Renal cortical epithelial cell (primary cell): Measurements from ENCODE around the gene SLC35E1. TPM values are rescaled to one million over a fixed set of nuclear protein-coding genes. Genes with fewer than 3 reads are reported as not detected.
"Not testable (repeated sequence)": the region's sequence is repeated elsewhere in the genome, so short reads cannot be mapped to it uniquely, and the experiment has no call there.

ENCODE experiments used
- DNase-seq: peaks from one replicate; pipeline ENCODE4 v3.0.0-alpha.2; 2011; ENCODE audit warnings: low read depth
- total RNA-seq: library from RNA; depleted of rRNA; stranded (reverse); fragments of >200 nt; gene quantifications from 2 replicates; pipeline ENCODE4 v1.2.3, GENCODE V29; 2014

SLC35E1 gene
- total RNA-seq, 1 donor from 2014 or later, result 58.0 TPM

- DNase-seq, result no peak
Observed at GRCh38 chr19:16581971-16582343, 9.7 kb upstream of the SLC35E1 start.

- no peak for DNase-seq
Observed at GRCh38 chr19:16581145-16581970, 9.1 kb upstream of the SLC35E1 start.

- no peak for DNase-seq
Observed at GRCh38 chr19:16579381-16579780, 7.2 kb upstream of the SLC35E1 start.

DNA sequence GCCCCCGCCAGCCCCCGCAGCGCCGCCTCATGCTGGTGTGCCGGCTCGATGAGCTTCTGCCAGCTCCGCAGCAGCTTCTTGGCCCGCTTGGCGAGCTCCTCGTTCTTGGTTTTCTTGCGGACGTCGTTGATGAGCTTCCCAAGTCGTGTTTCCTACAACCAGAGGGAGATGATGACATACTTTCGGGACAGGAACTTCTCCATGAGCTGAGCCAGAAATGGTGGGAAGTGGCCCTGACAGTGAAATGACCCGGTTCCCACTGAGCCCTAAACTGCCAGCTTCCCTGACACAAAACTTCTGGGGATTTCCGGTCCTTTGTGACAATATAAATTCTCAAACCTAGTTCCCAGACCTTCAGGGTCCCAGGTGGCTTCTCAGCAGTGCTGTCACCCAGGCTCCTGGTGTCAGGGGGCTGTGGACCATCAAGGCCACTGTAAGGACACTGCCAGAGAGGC lies 5.3 kb upstream of the SLC35E1 start:
- no peak for DNase-seq

DNA sequence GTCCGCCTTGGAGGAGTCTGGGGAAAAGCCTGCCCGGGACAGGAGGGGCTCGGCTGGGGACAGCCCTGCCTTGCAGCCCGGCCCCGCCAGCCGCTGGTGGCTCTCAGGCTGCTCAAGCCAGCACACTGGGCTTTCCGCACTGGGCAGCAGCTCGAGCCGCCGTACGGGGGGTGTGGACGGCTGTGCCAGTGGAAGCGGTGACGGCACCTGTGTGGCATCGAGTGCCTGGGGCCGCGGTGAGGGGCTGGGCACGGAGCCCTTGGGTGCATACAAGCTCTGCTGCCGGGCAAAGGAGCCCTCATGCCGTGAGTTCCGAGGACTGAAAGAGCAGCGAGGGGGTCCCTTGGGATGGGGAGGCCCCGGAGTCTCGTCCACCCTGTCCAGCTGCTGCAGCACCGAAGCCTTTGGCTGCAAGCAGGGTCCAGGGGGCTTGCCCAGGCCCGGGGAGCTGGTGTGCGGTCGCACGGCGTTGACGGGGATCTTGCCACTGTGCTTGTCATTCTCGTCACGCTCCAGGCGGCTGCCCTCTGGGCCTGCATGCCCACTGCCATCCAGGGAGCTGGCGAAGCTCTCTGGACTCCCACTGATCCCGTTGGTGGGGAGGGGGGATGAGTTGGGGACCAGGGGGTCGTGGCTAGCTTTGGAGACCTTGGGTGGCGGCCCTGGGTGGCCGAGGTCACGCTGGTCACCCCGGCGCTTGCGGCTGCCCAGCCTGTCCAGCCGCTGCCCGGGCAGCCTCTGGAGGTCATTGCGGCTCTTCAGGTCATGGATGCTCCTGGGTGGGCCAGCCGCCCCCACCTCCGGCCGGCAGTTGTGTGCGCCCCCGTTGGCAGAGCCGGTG lies 4.7 kb upstream of the SLC35E1 start:
- DNase-seq, result no peak

DNA sequence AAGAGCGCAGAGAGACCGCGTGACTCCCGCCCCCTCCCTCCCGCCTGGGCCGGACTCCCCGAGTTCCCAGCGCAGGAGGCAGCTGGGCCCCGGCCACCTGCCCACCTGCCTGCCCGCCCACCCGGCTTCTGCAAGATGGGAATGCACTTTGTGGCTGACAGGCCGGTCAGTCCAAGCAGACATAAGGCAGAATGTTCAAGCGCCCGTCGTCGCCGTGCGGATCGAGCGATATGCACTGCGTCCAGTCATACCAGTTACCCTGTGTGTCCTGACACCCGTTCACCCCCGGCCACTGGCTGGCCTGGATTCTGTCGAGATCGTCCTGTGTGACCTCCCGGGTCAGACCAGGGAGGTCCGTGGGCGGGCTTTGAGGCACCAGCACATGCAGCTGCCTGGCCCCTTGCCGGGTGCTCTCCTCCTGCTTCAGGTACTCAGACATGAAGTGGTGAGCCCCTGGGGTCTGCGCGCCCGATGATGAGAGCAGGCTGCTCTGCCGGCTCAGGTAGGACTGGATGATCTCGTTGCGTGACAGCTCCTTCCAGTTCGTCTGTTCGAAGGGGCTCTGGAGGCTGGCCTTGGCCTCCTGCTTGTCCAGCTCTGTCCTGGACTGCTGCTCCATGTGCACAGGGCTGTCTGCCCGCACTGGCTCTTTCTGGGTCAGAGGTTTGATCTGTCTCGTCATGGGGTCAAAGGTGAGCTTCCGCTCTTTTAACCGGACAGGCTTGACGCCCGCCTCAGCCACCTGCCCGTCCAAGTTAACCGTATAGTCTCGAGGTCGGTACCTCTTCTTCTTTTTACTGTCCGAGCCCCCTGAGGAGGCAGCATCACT lies 3.9 kb upstream of the SLC35E1 start:
- no peak for DNase-seq

GRCh38 chr19:16575282-16575681 lies 3.1 kb upstream of the SLC35E1 start:
- DNase-seq, result no peak

- DNase-seq, result no peak
Observed at GRCh38 chr19:16573925-16574324, 1.7 kb upstream of the SLC35E1 start.

GRCh38 chr19:16573296-16573695 lies 1.1 kb upstream of the SLC35E1 start:
- DNase-seq, result no peak

DNA sequence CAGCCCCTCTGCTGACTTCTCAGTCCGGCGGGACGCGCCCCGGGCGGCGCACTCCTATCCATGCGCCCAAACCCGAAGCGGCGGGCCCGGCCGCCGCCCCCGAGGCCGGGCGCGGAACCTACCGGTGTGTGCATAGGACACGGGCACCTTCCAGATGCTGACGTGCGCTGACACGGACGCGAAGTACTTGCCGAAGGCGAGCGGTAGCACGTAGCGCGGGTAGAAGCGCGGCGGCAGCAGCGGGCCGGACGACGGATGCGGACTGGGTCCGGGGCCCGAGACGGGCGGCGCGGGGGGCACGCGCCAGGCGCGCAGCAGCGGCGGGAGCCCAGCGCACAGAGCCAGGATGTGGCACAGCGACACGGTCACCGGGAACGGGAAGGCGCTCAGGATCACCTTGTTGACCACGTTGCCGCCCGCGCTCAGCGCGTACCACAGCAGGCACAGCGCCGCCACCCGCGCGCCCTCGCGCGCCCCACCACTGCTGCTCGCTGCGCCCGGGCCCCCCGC lies 338 bp downstream of the SLC35E1 start:
- no peak for DNase-seq

GRCh38 chr19:16571283-16571682 lies 932 bp downstream of the SLC35E1 start:
- no peak for DNase-seq

DNA sequence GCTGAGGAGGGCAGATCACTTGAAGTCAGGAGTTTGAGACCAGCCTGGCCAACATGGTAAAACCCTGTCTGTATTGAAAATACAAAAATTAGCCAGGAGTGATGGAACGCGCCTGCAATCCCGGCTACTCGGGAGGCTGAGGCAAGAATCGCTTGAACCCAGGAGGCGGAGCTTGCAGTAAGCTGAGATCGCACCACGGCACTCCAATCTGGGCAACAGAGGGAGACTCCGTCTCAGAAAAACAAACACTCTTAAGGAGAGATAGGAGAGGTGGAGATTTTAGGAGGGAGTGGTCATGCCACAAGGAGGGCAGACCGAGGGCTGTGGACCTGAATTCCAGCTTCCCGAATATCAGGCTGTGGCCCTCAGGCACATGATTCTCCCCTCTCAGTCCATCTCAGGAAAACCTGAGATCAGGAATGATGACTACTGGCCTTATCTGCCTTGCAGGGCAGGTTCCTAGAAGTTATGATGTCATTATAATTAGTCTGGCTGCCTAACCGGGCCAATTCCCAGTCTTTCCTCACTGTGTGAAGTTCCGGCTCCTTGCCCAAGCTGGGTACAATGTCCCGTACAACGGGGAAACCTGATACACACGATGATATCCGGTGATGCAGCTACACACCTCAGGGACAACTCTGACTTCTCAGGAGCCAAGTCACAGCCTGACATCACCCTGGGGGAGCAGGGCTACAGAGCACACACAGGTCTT lies 2.5 kb downstream of the SLC35E1 start:
- no peak for DNase-seq

- no peak for DNase-seq
Observed at GRCh38 chr19:16566702-16567101, 5.5 kb downstream of the SLC35E1 start.

GRCh38 chr19:16566161-16566560 lies 6.1 kb downstream of the SLC35E1 start:
- DNase-seq, result no peak

DNA sequence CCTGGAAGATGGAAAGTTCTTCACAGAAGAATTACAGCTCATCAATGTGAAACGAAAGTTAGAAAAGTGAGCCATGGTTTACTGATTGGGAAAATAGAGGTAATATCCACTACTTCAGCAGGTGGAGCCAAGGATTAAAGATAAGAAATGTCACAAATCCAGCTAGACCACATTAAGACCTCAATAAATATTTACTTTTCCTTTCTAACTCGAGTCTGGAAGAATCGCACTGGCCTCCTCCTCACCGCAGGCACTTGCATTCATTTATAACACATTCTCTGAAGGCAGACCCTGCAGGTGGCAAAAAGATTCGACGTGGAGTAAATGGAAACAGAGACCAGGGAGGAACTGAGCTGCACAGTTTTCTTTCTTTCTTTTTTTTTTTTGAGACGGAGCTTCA lies 7.4 kb downstream of the SLC35E1 start:
- no peak for DNase-seq

- no peak for DNase-seq
Observed at GRCh38 chr19:16562608-16563025, 9.6 kb downstream of the SLC35E1 start.

- no peak for DNase-seq
Observed at GRCh38 chr19:16561382-16561781, 10.8 kb downstream of the SLC35E1 start.

GRCh38 chr19:16559780-16560276 lies 12.4 kb downstream of the SLC35E1 start:
- DNase-seq, result no peak

DNA sequence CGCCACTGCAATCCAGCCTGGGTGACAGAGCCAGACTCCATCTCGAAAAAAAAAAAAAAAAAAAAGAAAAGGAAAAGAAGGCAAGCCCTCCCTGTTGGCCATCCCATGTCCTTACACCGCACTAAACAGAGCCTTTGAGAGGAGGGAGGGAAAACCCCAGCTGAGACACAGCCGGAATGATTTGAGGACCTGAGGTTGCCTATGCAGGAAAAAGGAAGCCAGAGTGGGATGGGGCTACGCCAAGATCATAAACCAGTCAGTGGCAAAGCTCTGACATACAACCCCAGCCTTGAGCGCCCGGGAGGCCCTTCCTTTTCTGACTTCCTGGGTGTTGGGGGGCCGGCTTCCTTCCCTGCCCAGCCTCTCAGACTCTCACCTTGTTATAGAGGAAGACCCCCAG lies 17.4 kb downstream of the SLC35E1 start:
- no peak for DNase-seq

DNA sequence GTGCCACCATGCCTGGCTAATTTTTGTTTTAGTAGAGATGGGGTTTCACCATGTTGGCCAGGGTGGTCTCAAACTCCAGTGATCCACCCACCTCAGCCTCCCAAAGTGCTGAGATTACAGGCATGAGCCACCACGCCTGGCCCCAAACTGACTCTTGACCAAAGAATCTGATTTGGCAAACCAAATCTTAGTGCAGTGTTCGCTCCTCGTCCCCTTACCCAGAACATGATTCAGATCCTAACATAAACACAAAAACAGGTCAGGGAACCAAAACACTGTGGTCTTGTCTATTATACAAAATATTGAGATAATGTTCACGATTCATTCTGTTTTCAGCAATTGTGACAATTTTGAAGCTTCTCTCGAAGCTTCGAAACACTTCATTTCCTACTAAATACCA lies 20.3 kb downstream of the SLC35E1 start:
- not testable (repeated sequence) for DNase-seq

DNA sequence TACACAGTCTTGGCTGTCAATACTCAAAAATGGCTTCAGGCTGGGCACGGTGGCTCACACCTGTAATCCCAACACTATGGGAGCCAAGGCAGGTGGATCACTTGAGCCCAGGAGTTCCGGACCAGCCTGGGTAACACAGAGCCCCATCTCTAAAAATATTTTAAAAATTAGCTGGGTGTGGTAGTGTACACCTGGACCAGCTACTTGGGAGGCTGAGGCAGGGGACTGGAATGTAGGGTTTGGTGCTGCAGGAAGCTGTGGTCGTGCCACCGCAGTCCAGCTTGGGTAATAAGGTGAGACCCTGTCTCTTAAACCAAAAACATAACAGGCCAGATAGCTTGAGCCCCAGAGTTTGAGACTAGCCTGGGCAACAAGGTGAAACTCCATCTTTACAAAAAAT lies 23.3 kb downstream of the SLC35E1 start:
- DNase-seq, result no peak
